8988T (cell line): ENCODE measurements around the gene SVEP1.
"Not testable (repeated sequence)": the region's sequence is repeated elsewhere in the genome, so short reads cannot be mapped to it uniquely, and the experiment has no call there.

Experiments
- DNase-seq: peaks from one replicate; pipeline ENCODE4 v3.0.0; 2011

SVEP1 gene

DNA sequence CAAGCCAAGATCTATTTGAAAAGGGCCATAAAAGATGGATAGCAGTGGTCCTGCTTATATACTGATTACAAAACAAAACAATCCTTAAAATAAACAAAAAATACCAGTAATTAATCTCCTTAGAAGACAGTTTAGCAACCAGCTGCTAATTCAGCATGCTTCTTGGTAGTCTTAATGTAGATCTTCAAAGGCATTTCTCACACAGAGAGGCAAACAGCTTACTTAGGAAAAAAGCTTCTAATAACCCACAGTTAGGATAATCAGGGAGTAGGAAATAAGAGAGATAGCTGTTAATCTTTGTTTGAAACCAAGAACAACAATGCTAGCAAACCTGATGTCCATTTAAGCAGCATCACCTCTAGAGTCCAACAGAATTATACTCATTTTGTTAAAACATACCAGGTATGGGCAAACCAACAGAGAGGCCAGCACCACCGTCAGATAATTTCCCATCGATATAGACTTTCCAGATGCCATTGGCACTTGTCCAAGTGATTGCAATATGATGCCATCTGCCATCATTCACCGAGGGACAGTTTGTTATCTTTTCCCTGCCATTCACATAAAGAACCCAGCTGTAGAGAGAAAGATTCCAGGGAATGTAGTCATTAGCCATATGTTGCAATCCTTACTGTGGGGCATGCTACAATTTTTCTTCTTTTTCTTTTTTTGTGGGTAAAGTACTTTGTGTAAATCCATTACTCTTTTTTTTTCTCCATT is 136.2 kb downstream of the SVEP1 start:
- no peak for DNase-seq

DNA sequence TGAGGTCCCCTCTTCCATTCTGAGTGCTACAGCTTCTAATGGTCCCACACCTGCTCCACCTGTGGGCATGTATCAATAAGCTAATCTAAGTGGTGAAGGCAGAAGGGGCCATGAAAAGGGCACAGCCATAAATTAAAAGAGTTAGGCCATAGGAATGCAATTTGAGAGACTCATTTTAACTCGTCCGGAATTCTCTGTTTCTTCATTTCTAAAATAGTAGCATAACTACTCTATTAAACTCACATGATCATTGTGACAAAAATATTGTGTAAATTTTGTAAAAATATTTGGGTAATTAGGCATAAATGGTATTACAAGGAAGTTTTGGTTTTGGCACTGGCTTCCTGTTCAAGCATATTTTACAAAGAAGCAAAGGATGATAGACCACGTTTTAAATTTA is 138.7 kb downstream of the SVEP1 start:
- DNase-seq: no peak

DNA sequence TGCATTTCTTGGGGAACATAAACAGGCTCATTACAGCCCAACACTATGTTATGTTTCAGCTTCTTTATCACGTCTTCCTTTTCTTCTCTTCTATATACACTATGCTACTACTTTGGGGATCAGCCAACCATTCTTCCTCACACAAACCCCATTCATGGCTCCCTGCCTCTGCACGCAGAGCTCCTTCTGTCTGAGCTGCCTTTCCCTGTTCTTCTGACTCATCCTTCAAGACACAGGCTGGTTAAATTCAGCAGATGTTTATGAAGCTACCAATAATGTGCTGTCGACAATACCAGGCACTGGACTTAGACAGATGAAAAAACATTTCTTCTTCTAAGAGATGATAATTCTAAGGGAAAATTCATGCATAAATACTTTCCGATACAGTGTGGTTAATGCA is 139.4 kb downstream of the SVEP1 start:
- no peak for DNase-seq

DNA sequence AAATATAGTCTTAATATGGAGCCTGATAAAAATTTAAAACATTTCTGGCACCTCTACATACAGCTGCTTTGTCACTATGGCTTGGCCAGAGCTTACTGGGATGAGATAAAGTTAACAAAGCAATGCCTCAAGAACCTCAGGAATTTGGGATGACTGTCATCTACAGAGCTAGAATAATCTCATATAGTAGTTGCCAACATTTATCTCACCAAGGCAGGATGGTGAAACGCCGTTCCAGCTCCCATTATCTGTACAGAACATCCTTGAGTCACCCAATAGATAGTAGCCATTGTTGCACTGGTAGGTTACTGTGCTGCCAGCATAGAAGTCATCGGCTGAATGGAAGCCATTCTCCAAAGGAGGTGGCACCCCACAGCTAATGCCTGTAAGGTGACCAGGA is 147.3 kb downstream of the SVEP1 start:
- no peak for DNase-seq

DNA sequence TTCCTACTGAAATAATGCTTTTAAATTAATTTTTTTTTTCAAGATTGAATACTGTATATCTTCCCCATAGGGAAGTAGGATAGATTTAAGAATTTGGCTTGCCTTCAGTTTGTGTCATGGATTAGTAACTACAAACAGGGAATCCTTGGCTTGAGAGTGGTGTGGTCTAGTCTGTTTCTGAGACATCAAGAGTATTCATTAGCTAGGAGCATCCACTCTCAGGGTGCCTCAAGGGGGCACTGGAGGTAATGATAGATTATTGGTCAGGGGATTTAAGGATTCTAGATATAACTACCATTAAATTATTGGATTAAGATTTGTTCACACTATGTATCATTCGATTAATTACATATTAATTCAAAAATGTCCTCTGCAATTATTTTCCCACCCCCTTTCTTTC is 150.1 kb downstream of the SVEP1 start:
- no peak for DNase-seq

DNA sequence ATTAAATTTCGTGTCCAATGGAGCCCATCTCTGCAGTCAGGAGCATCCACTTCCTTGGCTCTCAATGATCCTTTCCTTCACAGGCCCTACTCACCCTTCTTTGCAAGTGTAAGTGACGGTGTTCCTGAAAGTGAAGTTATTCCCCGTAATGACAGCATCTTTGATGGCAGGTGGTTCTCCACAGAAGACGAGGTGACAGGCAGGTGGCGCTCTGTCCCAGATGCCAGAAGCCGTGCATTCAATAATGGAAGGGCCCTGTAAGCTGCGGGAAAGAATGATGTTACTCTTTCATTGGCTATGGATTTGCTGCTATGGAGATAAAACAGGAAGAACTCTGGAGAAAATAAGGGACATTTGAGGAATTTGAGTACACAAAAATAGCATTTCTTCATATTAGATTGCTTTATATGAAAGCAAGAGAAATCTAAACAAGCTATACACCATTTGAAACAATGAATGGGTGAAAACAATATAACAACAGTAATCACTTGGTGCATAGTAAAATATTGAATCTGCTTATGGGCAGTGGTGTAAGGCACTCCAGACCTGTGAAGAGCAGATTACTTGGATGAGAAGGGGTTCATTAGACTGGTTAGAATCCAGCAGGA is 151.9 kb downstream of the SVEP1 start:
- DNase-seq: peak; percentile 13

DNA sequence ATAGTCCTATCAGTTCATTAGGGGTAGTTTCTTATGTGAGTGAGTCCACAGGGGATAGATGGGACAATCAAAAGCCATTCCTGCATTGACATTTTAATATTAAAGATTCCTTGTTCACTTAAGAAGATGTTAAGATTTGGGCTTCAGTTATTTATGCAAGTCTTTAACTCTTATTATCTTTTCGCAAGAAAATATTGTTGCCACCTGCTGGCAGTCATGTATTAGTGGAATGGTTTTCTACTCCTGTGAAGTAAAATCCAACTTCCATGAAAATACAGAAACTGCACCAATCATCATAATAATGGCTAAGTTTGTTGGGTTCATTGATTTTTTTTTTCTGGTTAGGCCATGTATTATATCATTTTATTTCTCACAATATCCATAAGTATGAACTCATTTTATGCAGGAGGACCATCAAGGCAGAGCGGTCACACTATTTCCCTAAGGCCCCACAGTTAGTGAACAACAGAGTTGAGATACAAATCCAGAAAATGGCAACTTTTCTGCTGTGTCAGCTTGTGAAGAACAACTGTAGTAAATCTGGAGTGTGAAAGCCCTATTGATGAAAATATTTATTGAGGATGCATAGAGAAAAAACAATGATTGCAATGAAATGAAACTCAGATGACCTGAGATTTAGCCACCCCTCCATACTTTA is 153.4 kb downstream of the SVEP1 start:
- DNase-seq: no peak

DNA sequence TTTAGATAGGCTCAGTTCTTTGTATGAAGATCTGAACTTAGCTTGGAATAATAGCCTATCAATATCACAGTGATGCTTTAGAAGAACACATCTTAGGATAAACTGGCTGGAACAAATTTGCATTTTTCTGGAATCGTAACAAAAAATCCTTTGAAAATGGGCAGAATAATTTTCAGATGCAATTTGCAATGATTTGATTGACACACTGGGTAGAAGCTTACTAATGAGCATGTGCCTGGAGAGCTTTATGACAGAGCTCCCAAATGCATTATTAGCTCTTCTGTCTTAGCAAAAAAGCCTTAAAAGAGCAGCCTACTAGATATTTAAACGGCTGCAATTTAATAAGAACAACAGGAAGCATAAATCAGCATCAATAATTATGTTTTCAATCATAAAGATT is 165.1 kb downstream of the SVEP1 start:
- no peak for DNase-seq

DNA sequence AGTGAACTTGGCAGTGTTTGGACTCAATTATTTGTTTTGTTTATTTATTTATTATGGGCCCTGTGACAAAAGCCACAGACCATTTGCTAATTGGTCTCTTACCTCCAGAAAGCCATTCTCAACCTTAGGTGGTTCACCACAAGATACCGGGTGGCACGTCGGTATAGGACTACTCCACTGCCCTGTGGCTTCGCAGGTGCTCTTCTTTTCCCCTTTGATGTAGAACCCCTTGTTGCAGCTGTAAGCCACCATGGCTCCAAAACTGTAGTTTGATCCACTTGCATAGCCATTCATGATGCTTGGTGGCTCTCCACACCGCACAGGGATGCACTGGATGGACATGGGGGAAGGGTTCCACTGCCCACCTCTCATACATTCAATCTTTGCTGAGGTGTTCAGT is 168.6 kb downstream of the SVEP1 start:
- no peak for DNase-seq

DNA sequence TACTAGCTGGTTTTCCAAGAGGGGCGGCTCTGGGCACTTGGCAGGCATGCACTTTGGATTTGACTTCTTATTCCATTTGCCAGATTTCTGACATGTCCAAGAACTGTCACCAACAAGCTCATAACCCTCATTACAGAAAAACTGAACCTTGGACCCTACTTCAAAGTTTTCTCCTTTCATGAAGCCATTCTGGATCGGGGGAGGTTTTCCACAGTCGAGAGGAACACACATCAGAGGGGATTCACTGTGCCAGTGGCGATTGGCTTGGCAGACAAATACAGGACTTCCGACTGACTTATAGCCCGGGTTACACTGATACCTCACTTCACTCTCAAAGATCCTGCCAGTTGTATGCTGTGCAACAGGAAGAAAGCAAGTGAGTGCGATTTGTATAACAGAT is 170.9 kb downstream of the SVEP1 start:
- no peak for DNase-seq

DNA sequence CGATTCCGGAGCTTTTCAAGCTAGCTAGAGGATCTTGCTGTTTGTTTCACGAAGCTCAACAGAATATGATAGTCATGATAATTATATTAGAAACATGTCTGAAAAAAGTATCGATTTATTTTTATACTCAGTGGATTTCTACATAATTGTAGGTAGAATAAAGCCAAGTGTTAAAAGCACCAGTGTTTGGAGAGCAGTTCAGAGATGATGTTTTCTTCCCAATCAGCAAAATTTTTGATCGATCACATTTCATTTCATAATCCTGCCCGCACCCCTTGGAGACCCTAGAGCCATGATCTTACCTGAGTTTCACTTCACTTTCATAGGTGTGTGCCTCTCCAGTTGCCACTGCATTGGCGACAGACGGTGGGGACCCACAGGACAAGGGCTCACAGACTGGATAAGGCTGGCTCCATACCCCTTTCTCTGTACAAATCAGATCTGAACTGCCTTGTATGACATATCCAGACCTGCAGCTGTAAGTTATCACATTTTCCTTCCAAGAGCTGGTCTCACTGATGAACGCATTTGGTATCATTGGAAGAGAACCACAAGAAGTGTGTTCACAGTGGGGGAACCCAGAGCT is 173.6 kb downstream of the SVEP1 start:
- DNase-seq: no peak

DNA sequence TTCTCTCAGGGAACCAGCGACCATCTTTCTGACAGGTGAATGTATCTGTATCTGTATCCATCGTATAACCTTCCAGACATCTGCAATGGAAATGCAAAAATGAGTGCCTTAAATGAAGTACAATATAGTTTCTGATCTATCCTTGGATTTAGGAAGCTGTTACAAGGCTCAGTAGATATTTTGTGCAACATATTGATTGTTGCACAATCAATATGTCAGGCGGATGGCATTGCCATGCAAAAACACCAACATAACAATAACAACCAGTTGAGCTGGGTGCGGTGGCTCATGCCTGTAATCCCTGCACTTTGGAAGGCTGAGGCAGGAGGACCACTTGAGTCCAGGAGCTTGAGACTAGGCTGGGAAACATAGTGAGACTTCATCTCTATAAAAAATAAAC is 175.1 kb downstream of the SVEP1 start:
- no peak for DNase-seq

DNA sequence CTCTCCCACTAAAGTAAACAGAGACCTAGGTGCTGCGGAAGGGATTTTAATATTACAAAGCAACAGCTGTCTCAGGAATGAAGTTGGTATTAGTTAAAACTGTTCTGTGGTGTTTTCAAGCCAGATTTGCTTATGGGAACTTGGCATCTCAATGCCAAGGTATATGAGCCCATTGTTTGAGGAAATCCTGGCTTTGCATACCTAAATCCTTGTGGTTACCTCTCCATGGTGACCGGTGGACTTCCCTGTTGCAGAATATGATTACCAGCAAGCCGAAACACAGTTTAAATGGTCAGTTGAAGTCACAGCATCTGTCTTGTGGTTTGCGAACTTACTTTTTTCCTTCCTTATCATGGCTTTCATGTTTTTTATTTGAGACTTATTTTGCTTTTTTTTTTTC is 179.6 kb downstream of the SVEP1 start:
- DNase-seq: no peak

DNA sequence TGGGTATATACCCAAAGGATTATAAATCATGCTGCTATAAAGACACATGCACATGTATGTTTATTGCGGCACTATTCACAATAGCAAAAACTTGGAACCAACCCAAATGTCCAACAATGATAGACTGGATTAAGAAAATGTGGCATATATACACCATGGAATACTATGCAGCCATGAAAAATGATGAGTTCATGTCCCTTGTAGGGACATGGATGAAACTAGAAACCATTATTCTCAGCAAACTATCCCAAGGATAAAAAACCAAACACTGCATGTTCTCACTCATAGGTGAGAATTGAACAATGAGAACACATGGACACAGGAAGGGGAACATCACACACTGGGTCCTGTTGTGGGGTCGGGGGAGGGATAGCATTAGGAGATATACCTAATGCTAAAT is 180.5 kb downstream of the SVEP1 start:
- DNase-seq: not testable (repeated sequence)

DNA sequence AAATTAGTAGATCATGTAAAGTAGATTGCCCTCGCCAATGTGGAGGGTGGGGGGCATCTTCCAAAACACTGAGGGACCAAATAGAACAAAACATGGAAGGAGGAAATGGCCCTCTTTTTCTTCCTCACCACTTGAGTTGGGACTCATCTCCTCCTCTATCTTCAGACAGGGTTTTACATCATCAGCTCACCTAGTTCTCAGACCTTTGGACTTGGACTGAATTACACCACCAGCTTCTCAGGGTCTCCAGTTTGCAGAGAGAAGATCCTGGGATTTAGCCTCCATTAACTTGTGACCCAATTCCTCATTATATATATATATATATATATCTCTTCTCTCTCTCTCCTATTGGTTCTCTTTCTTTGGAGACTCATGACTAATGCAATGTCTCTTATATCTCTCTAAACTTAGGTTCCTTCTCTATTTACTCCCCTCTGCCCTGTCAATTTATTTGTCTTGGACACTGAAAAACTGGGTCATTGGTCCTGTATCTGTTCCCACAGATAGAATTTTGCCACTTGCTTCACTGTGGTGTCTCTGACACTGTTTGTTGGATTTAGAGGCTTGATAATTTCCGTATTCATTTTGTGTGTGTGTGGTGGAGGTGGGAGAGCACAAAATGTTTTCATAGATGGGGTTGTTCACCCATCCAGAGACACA is 187.6 kb downstream of the SVEP1 start:
- DNase-seq: no peak

DNA sequence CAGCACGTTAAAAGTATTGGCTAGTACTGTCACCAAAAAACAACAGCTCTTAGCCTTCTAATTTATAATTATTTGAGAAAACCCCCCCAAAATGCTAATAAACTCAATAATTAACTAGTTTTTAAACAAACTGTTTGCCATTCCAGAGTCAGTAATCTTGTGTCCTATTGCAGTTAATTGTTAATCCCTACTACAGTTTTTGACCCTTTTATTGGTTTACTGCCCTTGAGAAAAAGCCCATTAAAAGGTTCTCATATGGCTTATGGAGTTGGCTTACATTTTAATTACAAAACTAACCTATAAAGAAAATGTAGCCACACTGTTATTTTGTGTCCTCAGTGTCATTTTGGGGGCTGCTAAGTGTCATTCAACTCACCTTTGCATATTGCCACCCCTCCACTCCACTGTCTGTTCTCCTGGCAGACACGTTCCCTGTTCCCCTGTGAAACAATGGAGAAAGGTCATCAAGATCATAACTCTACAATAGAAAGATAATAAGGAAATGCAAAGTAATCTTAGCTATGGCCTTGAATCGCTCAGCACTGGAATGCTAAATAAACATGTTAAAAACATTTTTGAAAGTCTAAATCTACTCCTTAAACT is 190.3 kb downstream of the SVEP1 start:
- no peak for DNase-seq

DNA sequence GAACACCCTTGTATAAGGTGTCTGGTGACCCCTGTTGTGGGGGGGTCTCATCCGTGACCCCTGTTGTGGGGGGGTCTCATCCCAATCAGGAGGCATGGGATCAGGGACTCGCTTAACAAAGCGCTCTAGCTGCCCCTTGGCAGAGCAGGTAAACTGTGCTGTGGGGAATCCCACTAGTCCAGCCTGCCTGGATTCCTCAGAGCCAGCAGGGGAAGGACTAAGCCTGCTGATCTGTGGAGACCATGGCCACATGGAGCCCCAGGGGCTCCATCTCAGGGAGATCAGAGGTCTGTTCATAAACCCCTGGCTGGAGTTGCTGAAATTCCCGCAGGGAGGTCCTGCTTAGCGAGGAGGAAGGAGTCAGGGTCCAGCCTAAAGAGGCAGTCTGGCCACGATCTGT is 196.1 kb downstream of the SVEP1 start:
- DNase-seq: no peak

DNA sequence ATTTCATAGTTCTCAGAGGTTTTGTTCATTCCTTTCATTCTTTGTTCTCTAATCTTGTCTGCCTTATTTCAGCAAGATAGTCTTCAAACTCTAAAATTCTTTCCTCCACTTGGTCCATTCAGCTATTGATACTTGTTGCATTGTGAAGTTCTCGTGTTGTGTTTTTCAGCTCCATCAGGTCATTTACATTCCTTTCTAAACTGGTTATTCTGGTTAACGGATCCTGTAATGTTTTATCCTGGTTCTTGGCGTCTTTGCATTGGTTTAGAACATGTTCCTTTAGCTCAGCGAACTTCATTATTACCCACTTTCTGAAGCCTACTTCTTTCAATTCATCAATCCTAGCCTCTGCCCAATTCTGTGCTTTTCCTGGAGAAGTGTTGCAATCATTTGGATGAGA is 196.8 kb downstream of the SVEP1 start:
- no peak for DNase-seq

DNA sequence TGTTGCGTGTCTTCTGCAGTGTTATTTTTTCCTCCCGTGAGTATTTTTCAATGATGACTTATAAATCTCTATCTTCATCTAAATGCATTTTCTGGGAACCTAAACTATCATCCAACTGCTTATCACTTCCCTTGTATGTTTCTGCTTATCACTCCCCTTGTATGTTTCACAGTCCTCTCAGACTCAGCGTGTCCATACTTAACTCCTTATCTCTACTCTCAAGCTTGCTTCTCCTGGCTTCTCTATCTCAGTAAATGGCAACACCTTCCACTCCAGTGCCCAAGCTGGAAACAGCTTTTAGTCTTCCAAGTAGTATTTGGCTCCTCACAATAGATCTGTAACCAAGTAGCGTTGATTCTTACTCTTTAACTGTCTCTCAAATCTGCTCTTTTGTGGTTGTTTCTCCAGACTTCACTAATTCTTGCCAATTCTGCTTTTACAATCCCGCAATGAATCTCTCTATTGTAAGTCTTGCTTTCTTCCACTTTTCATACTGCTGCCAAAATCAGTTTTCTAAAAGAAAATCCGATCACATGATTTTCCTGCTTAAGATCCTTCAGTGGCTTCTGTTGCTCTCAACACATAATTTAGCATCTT is 208.0 kb downstream of the SVEP1 start:
- DNase-seq: no peak

DNA sequence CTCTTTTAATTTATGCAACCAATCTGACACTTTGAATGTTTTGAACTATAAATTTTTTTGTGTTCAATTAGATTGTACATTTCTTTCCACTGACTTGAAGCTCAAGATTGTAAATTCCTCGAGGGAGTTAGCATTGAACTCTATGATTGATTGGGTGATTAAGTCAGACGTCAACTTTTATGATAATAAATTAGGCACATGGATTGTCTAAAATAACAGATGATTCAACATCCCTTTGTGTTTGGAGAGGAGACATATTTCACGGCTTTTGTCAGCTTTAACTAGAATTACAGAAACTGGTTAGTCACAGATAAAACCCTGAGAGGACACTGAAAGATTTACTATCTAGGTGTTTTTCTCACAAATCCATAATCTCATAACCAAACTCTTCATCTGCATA is 209.2 kb downstream of the SVEP1 start:
- no peak for DNase-seq

DNA sequence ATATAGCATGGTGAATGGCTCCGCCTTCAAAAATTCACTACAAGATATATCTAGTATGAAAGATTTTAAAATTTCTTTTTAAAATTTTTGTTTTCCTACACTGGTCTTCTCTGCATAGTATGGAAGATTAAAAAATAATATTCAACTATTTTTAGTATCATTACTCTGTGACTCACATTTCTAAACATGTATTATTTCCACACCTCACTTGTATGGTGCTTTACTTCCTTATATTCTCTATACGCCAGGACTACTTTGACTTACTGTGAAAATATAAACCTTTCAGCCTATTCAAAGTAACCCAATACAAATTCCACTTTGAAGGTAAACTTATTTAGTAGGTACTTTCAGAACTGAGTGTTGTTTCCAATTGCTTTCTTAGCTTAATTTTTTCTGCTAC is 215.1 kb downstream of the SVEP1 start:
- no peak for DNase-seq

DNA sequence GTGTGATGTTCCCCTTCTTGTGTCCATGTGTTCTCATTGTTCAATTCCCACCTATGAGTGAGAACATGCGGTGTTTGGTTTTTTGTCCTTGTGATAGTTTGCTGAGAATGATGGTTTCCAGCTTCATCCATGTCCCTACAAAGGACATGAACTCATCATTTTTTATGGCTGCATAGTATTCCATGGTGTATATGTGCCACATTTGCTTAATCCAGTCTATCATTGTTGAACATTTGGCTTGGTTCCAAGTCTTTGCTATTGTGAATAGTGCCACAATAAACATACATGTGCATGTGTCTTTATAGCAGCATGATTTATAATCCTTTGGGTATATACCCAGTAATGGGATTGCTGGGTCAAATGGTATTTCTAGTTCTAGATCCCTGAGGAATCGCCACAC is 220.5 kb downstream of the SVEP1 start:
- not testable (repeated sequence) for DNase-seq

DNA sequence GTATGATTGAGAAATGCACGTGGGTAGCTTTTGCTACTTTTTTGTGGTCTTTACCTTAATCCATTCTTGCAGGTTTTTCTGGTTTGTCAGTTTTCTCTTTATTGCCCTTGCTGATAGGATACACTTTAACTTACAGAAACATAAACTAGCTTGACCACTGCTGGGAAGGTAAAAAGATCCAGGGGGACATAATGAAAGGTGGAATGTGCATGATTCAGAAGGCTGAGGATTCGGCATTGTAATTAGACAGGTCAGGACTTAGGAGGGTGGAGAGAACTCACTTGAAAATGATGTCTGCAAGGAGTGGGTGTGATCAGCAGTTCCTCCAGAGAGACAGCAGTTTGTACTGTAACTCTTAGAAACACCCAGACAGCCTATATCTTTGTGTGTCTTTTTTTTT is 222.0 kb downstream of the SVEP1 start:
- no peak for DNase-seq
